Cardiac fibroblast (primary cell): ENCODE results near the gene CCDC24.
A peak's percentile ranks its signal among the peaks of the same experiment; 100 is the strongest.

Source experiments
- DNase-seq, 2 donors: peaks; one replicate each; pipeline versions ENCODE4 v3.0.0 to v3.0.0-alpha.2; 2010; ENCODE audit warnings: low read depth in 2 of 2
- H3K4me3 ChIP-seq, 2 donors: replicated peaks in 1 of 2; 1 replicate in 1 of 2; 2 replicates in 1 of 2; pipeline ENCODE4 v1.5.1; 2011; ENCODE audit warnings: low read depth in 2 of 2, low read length in 2 of 2, mild to moderate bottlenecking in 2 of 2, moderate library complexity in 1 of 2
- CTCF ChIP-seq: IDR thresholded peaks from one replicate; pipeline ENCODE4 v1.5.1; 2011; ENCODE audit warnings: low read depth, mild to moderate bottlenecking, low read length, inconsistent platforms

The CCDC24 gene

GRCh38 chr1:43983253-43983899 lies 8.0 kb upstream of the CCDC24 start:
- DNase-seq: no peak
- no peak overlapping the region for H3K4me3 ChIP-seq
- TF ChIP-seq CTCF: no peak

- DNase-seq: no peak
- no peak for TF ChIP-seq CTCF
- H3K4me3 ChIP-seq: no peak overlapping the region
Observed at GRCh38 chr1:43984855-43985254, 6.5 kb upstream of the CCDC24 start.

GRCh38 chr1:43985984-43986595 lies 5.3 kb upstream of the CCDC24 start:
- no peak overlapping the region for H3K4me3 ChIP-seq
- no peak for TF ChIP-seq CTCF
- no peak for DNase-seq

- no peak for DNase-seq
- no peak for TF ChIP-seq CTCF
- no peak overlapping the region for H3K4me3 ChIP-seq
Observed at GRCh38 chr1:43986712-43987111, 4.7 kb upstream of the CCDC24 start.

- no peak for TF ChIP-seq CTCF
- H3K4me3 ChIP-seq: no peak overlapping the region
- DNase-seq: no peak
Observed at GRCh38 chr1:43987159-43987902, 4.1 kb upstream of the CCDC24 start.

- no peak for TF ChIP-seq CTCF
- DNase-seq: no peak
- peak overlapping the region; percentile 64 to 74 for H3K4me3 ChIP-seq
Observed at GRCh38 chr1:43990271-43991199, 864 bp upstream of the CCDC24 start.
